Right hindlimb (tissue), 1 donor: ENCODE data around the gene ING4.

Source experiments
- DNase-seq: peaks from one replicate; pipeline ENCODE4 v3.0.0-alpha.2; 2018

ING4 gene

GRCh38 chr12:6685814-6686213 lies 22.9 kb upstream of the ING4 start:
- DNase-seq = no peak

GRCh38 chr12:6684609-6685008 lies 21.7 kb upstream of the ING4 start:
- no peak for DNase-seq

- DNase-seq = no peak
Measured at GRCh38 chr12:6676962-6677361, 14.0 kb upstream of the ING4 start.

GRCh38 chr12:6672143-6672542 lies 9.2 kb upstream of the ING4 start:
- DNase-seq = no peak

GRCh38 chr12:6667559-6668210 lies 4.8 kb upstream of the ING4 start:
- DNase-seq = no peak

- DNase-seq = no peak
Measured at GRCh38 chr12:6666211-6666610, 3.3 kb upstream of the ING4 start.

- DNase-seq = no peak
Measured at GRCh38 chr12:6664902-6665301, 2.0 kb upstream of the ING4 start.

GRCh38 chr12:6662602-6662905 lies 365 bp downstream of the ING4 start:
- DNase-seq = no peak

GRCh38 chr12:6653987-6654386 lies 8.9 kb downstream of the ING4 start:
- DNase-seq = no peak

- DNase-seq = no peak
Measured at GRCh38 chr12:6653342-6653741, 9.6 kb downstream of the ING4 start.

GRCh38 chr12:6652391-6652790 lies 10.5 kb downstream of the ING4 start:
- DNase-seq = no peak

- no peak for DNase-seq
Measured at GRCh38 chr12:6650832-6651231, 12.1 kb downstream of the ING4 start.

- DNase-seq = peak; percentile 72
Measured at GRCh38 chr12:6647083-6647604, 15.8 kb downstream of the ING4 start, which contains the start of gene ACRBP. Gene ACRBP (minus strand): TSS chr12:6647432. CDS start chr12:6647366, 66 bp downstream.

- DNase-seq = no peak
Measured at GRCh38 chr12:6646276-6647082, 16.4 kb downstream of the ING4 start.

GRCh38 chr12:6644903-6645302 lies 18.0 kb downstream of the ING4 start:
- peak; percentile 67 for DNase-seq

GRCh38 chr12:6644257-6644596 lies 18.7 kb downstream of the ING4 start:
- no peak for DNase-seq

- DNase-seq = no peak
Measured at GRCh38 chr12:6643569-6644256, 19.2 kb downstream of the ING4 start.

- no peak for DNase-seq
Measured at GRCh38 chr12:6641131-6641530, 21.8 kb downstream of the ING4 start.

- DNase-seq = no peak
Measured at GRCh38 chr12:6640497-6640896, 22.4 kb downstream of the ING4 start.

GRCh38 chr12:6639151-6639801 lies 23.6 kb downstream of the ING4 start:
- no peak for DNase-seq

GRCh38 chr12:6638305-6638704 lies 24.6 kb downstream of the ING4 start:
- DNase-seq = no peak

GRCh38 chr12:6635856-6636531 lies 26.9 kb downstream of the ING4 start, which contains the start of gene LPAR5:
Gene LPAR5 (minus strand): TSS chr12:6635959. CDS start chr12:6621248, 14,711 bp downstream.
- DNase-seq = no peak
